Calu3 (cell line): ENCODE data around the gene TFB1M. TPM values are rescaled to one million over a fixed set of nuclear protein-coding genes. Genes with fewer than 3 reads are reported as not detected.

Experiments
- BruUV-seq: library from RNA; stranded (reverse); fragments of 400-500 nt; replicated peaks from 2 replicates; lab custom pipeline; 2021; lab: Mats Ljungman, UMichigan
- CTCF ChIA-PET: fragments of 300-600 bp; sonication (Branson Sonifier 250); formaldehyde crosslinking; loops from one replicate; lab custom pipeline; 2022; ENCODE audit warnings: antibody characterized with exemption; lab: Charles Lee
- DNase-seq: peaks from one replicate; pipeline ENCODE4 v3.0.0; 2022
- H3K27ac Mint-ChIP-seq: one replicate; pipeline ENCODE4 v1.8.0; 2022; ENCODE audit warnings: mixed read lengths; ENCODE audit not compliant: unreplicated experiment
- H3K27me3 Mint-ChIP-seq: one replicate; pipeline ENCODE4 v1.8.0; 2022; ENCODE audit warnings: mixed read lengths; ENCODE audit not compliant: unreplicated experiment
- H3K36me3 Mint-ChIP-seq: one replicate; pipeline ENCODE4 v1.8.0; 2022; ENCODE audit warnings: mild to moderate bottlenecking, moderate library complexity, mixed read lengths; ENCODE audit not compliant: insufficient read depth, unreplicated experiment
- H3K4me1 Mint-ChIP-seq: one replicate; pipeline ENCODE4 v1.8.0; 2022; ENCODE audit warnings: mild to moderate bottlenecking, low read depth, mixed read lengths; ENCODE audit not compliant: unreplicated experiment
- H3K4me3 Mint-ChIP-seq: one replicate; pipeline ENCODE4 v1.8.0; 2022; ENCODE audit warnings: mild to moderate bottlenecking, low read depth, moderate library complexity, mixed read lengths; ENCODE audit not compliant: unreplicated experiment
- H3K9me3 Mint-ChIP-seq: one replicate; pipeline ENCODE4 v1.8.0; 2022; ENCODE audit warnings: low read depth, mixed read lengths; ENCODE audit not compliant: unreplicated experiment
- intact Hi-C: fragments of 100-400 bp; cut with micrococcal nuclease; formaldehyde crosslinking; loops from one replicate; pipeline ENCODE4 v1.10.0; 2022; ENCODE audit not compliant: unreplicated experiment
- total RNA-seq: library from RNA; stranded (reverse); gene quantifications from 2 replicates; pipeline ENCODE4 v1.2.3, GENCODE V29; 2022
- TF ChIP-seq, protein P1 (sequence below): fragments of 200-600 bp; IDR thresholded peaks from one replicate; pipeline ENCODE4 v1.8.0; 2022; ENCODE audit warnings: antibody characterized with exemption; ENCODE audit not compliant: unreplicated experiment

The TFB1M gene
- total RNA-seq, 1 experiment from 2014 or later: 27.4 TPM

DNA sequence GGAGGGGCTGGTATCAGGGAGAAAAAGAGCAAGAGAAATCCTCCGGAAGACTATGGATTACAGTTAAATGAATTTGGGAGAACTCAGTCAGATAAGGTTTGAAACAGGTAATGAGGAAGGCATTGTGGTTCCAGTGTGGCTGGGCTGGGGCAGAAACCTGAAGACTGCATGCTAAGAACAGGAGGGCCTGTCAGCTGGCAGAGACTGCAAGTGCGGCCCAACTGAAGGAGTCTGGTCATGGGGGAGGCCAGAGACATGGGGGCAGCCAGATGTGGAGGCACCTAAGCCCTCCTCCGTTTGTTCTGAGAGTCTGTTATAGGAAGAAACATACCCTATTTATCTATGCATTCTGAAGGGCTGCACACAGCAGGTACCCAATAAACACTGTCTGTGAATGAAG is 16.6 kb downstream of the TFB1M start:
- DNase-seq: no peak
- H3K36me3 Mint-ChIP-seq: peaks cover 13% of the 10 kb centered on the region
- H3K27me3 Mint-ChIP-seq: no peaks in the 10 kb centered on the region
- no peaks in the 10 kb centered on the region for H3K9me3 Mint-ChIP-seq
- H3K4me1 Mint-ChIP-seq: no peaks in the 10 kb centered on the region
- no TSS peak for BruUV-seq
- H3K27ac Mint-ChIP-seq: no peak overlapping the region
- intact Hi-C loops: no loop called here
- CTCF ChIA-PET: interaction anchor here (0.5 kb wide), 1 partner anchor 1867 kb away, joined by 4 read pairs; no protein-coding TSS in a partner anchor
- no peak overlapping the region for H3K4me3 Mint-ChIP-seq
- TF ChIP-seq, protein P1, sequence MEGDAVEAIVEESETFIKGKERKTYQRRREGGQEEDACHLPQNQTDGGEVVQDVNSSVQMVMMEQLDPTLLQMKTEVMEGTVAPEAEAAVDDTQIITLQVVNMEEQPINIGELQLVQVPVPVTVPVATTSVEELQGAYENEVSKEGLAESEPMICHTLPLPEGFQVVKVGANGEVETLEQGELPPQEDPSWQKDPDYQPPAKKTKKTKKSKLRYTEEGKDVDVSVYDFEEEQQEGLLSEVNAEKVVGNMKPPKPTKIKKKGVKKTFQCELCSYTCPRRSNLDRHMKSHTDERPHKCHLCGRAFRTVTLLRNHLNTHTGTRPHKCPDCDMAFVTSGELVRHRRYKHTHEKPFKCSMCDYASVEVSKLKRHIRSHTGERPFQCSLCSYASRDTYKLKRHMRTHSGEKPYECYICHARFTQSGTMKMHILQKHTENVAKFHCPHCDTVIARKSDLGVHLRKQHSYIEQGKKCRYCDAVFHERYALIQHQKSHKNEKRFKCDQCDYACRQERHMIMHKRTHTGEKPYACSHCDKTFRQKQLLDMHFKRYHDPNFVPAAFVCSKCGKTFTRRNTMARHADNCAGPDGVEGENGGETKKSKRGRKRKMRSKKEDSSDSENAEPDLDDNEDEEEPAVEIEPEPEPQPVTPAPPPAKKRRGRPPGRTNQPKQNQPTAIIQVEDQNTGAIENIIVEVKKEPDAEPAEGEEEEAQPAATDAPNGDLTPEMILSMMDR: no peak

- H3K4me1 Mint-ChIP-seq: no peaks in the 10 kb centered on the region
- no peak overlapping the region for H3K27ac Mint-ChIP-seq
- CTCF ChIA-PET: no interaction called here
- H3K36me3 Mint-ChIP-seq: peaks cover 17% of the 10 kb centered on the region
- DNase-seq: no peak
- no TSS peak for BruUV-seq
- no peaks in the 10 kb centered on the region for H3K27me3 Mint-ChIP-seq
- no peaks in the 10 kb centered on the region for H3K9me3 Mint-ChIP-seq
- intact Hi-C loops: no loop called here
- H3K4me3 Mint-ChIP-seq: no peak overlapping the region
- TF ChIP-seq, protein P1: no peak
Observed at GRCh38 chr6:155292711-155293110, 21.6 kb downstream of the TFB1M start.

DNA sequence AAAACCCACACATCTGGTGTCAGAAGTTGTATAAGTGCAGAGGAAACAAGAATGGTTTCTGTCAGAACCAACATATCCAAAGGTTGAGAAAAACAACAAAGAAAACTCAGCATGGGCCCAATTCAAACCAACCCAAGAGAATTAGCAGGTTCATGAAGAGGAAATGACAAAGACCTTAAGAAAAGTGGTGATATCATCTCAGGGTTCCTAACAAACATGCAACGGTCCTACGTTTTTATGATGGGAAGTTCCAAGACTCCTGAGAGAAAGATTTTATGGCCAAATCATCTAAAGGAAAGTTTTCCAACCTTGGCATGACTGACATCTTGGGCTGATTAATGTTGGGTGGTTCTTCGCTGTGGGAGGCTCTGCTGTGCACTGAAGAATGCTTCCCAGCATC is 23.0 kb downstream of the TFB1M start:
- DNase-seq: no peak
- peaks cover 11% of the 10 kb centered on the region for H3K36me3 Mint-ChIP-seq
- no TSS peak for BruUV-seq
- CTCF ChIA-PET: interaction anchor here (0.6 kb wide), 1 partner anchor 313 kb away, joined by 3 read pairs; no protein-coding TSS in a partner anchor
- no peaks in the 10 kb centered on the region for H3K27me3 Mint-ChIP-seq
- no peak overlapping the region for H3K4me3 Mint-ChIP-seq
- TF ChIP-seq, protein P1: no peak
- no peak overlapping the region for H3K27ac Mint-ChIP-seq
- H3K4me1 Mint-ChIP-seq: no peaks in the 10 kb centered on the region
- intact Hi-C loops: no loop called here
- no peaks in the 10 kb centered on the region for H3K9me3 Mint-ChIP-seq

GRCh38 chr6:155290491-155290890 is 23.8 kb downstream of the TFB1M start:
- CTCF ChIA-PET: no interaction called here
- no TSS peak for BruUV-seq
- no peaks in the 10 kb centered on the region for H3K4me1 Mint-ChIP-seq
- H3K36me3 Mint-ChIP-seq: peaks cover 11% of the 10 kb centered on the region
- no peak overlapping the region for H3K27ac Mint-ChIP-seq
- no peaks in the 10 kb centered on the region for H3K27me3 Mint-ChIP-seq
- intact Hi-C loops: no loop called here
- no peak overlapping the region for H3K4me3 Mint-ChIP-seq
- no peak for DNase-seq
- TF ChIP-seq, protein P1: no peak
- no peaks in the 10 kb centered on the region for H3K9me3 Mint-ChIP-seq
